ENCODE data around the gene NCAN.

NCAN gene

GRCh38 chr19:19297759-19298158 is 86.0 kb downstream of the NCAN start:
- DNase-seq: no peak

GRCh38 chr19:19300613-19301012 is 88.9 kb downstream of the NCAN start:
- no peak for DNase-seq
